ENCODE results near the gene ITIH5. TPM values are rescaled to one million over a fixed set of nuclear protein-coding genes. Genes with fewer than 3 reads are reported as not detected.

Gene ITIH5
- total RNA-seq, 4 donors from 2014 or later: 24.9 to 68.1 (median 39.0) TPM

- H3K9me3 ChIP-seq: no peaks in the 10 kb centered on the region
- H3K4me1 ChIP-seq: peaks cover 11 to 58% (median 48%) of the 10 kb centered on the region in 4 donors
- intact Hi-C loops (cut with DNase I): loop anchor here (5.0 kb wide), 1 partner anchor 65 kb away; no protein-coding TSS in a partner anchor
- DNase-seq (ENCODE audit: extremely low spot score): no peak
- H3K4me3 ChIP-seq: no peak overlapping the region
- TF ChIP-seq EP300 (IDR thresholded peaks at IDR 0.05) (no peak), POLR2AphosphoS5 (IDR thresholded peaks at IDR 0.05) (peak; percentile 9 to 36)
- H3K27me3 ChIP-seq: no peaks in the 10 kb centered on the region
- WGBS: 47% methylated on average over 4 of the region's 4 CpGs
- no peaks in the 10 kb centered on the region for H3K36me3 ChIP-seq
- H3K27ac ChIP-seq (replicated peaks in 1 of 4): peak overlapping the region; percentile 7 to 42 (median 34)
Measured at GRCh38 chr10:7606951-7607404, 59.8 kb downstream of the ITIH5 start.

- H3K27me3 ChIP-seq: no peaks in the 10 kb centered on the region
- DNase-seq (ENCODE audit: extremely low spot score): no peak
- peak in 2 of 3 experiments; percentile 12 to 50 for TF ChIP-seq CTCF (IDR thresholded peaks at IDR 0.05)
- TF ChIP-seq EP300 (IDR thresholded peaks at IDR 0.05): no peak
- no peak for TF ChIP-seq POLR2A (IDR thresholded peaks at IDR 0.05; ENCODE audit: low read depth)
- TF ChIP-seq POLR2AphosphoS5 (IDR thresholded peaks at IDR 0.05): no peak
- peaks cover 11 to 64% (median 54%) of the 10 kb centered on the region in 4 donors for H3K4me1 ChIP-seq
- no peak overlapping the region for H3K4me3 ChIP-seq
- peak overlapping the region in 2 of 4 donors; percentile 23 to 35 for H3K27ac ChIP-seq (replicated peaks in 1 of 4)
- intact Hi-C loops (cut with DNase I): loop anchor here (5.0 kb wide), 1 partner anchor 63 kb away; no protein-coding TSS in a partner anchor
- WGBS: 51% methylated on average over 10 of the region's 11 CpGs
- H3K9me3 ChIP-seq: no peaks in the 10 kb centered on the region
- no peaks in the 10 kb centered on the region for H3K36me3 ChIP-seq
Measured at GRCh38 chr10:7605565-7606295, 61.0 kb downstream of the ITIH5 start.

GRCh38 chr10:7601023-7601656, 65.6 kb downstream of the ITIH5 start:
- no peaks in the 10 kb centered on the region for H3K36me3 ChIP-seq
- H3K9me3 ChIP-seq: no peaks in the 10 kb centered on the region
- WGBS: no CpG with 5 or more reads among the region's 3 CpGs
- H3K4me3 ChIP-seq: no peak overlapping the region
- no peaks in the 10 kb centered on the region for H3K27me3 ChIP-seq
- no peak for DNase-seq (ENCODE audit: extremely low spot score)
- TF ChIP-seq CTCF (IDR thresholded peaks at IDR 0.05) (no peak), POLR2AphosphoS5 (IDR thresholded peaks at IDR 0.05) (peak in 1 of 2 donors; percentile 14), EP300 (IDR thresholded peaks at IDR 0.05) (no peak), POLR2A (IDR thresholded peaks at IDR 0.05; ENCODE audit: low read depth) (no peak)
- intact Hi-C loops (cut with DNase I): no loop called here
- peak overlapping the region; percentile 26 to 61 (median 56) for H3K27ac ChIP-seq (replicated peaks in 1 of 4)
- peaks cover 5 to 68% (median 43%) of the 10 kb centered on the region in 4 donors for H3K4me1 ChIP-seq

- intact Hi-C loops (cut with DNase I): no loop called here
- H3K4me1 ChIP-seq: peaks cover 0 to 72% (median 47%) of the 10 kb centered on the region in 4 donors
- peak overlapping the region in 2 of 4 donors; percentile 52 to 56 for H3K27ac ChIP-seq (replicated peaks in 1 of 4)
Measured at GRCh38 chr10:7598771-7599170, 68.0 kb downstream of the ITIH5 start.

More at GRCh38 chr10:7598771-7599170, 68.0 kb downstream of the ITIH5 start:
- DNase-seq (ENCODE audit: extremely low spot score): no peak
- Histone ChIP-seq H3K36me3 (no peaks in the 10 kb centered on the region), H3K9me3 (no peaks in the 10 kb centered on the region), H3K27me3 (no peaks in the 10 kb centered on the region), H3K4me3 (no peak overlapping the region)
- whole genome bisulfite sequencing: 24% methylated on average over 3 of the region's 3 CpGs
- TF ChIP-seq POLR2AphosphoS5 (IDR thresholded peaks at IDR 0.05) (no peak), POLR2A (IDR thresholded peaks at IDR 0.05; ENCODE audit: low read depth) (no peak), EP300 (IDR thresholded peaks at IDR 0.05) (no peak), CTCF (IDR thresholded peaks at IDR 0.05) (no peak)
